A673 (cell line): Measurements from ENCODE around the gene SRPK3.

ENCODE experiments used
- EZH2 ChIP-seq: fragments of 200-600 bp; sonication (generic); IDR thresholded peaks from 2 replicates; pipeline ENCODE4 v1.6.1; 2017; ENCODE audit warnings: borderline replicate concordance, low read depth, mild to moderate bottlenecking, mixed read lengths, antibody characterized with exemption, low read length; ENCODE audit not compliant: poor library complexity, severe bottlenecking
- TF ChIP-seq, protein P1 (sequence below): fragments of 300-800, 200-600 bp; sonication (generic); conservative IDR thresholded peaks from 2 replicates; pipeline ENCODE4 v1.5.1; 2017; ENCODE audit warnings: low read depth, mild to moderate bottlenecking, antibody characterized with exemption, low read length, moderate library complexity, mixed read lengths

DNA sequence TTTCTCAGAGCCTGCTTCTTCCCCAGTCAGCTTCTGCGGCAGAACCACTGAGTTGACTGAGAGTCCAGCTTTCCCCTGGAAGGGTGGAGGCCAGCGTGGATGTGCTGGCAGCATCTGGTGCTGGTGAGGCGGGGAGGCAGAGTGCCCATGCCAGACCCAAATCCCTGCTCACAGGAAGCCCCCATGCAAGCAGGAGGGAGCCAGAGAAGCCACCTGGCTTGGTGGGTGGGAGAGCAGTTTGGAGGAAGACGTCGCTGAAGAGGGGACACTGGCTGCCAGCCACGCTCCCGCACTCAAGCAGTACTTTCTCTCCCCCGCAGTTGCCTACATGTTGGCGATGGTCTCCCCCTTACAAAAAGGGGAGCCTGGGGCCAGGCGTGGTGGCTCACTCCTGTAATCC lies 43.5 kb downstream of the SRPK3 start:
- TF ChIP-seq, protein P1, sequence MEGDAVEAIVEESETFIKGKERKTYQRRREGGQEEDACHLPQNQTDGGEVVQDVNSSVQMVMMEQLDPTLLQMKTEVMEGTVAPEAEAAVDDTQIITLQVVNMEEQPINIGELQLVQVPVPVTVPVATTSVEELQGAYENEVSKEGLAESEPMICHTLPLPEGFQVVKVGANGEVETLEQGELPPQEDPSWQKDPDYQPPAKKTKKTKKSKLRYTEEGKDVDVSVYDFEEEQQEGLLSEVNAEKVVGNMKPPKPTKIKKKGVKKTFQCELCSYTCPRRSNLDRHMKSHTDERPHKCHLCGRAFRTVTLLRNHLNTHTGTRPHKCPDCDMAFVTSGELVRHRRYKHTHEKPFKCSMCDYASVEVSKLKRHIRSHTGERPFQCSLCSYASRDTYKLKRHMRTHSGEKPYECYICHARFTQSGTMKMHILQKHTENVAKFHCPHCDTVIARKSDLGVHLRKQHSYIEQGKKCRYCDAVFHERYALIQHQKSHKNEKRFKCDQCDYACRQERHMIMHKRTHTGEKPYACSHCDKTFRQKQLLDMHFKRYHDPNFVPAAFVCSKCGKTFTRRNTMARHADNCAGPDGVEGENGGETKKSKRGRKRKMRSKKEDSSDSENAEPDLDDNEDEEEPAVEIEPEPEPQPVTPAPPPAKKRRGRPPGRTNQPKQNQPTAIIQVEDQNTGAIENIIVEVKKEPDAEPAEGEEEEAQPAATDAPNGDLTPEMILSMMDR = no peak
- no peak for TF ChIP-seq EZH2
